Sciatic nerve (tissue), 2 donors: Measurements from ENCODE around the gene GPR87. TPM values are rescaled to one million over a fixed set of nuclear protein-coding genes. Genes with fewer than 3 reads are reported as not detected.

Source experiments
- ATAC-seq: fragments of 200-7000 bp; cut with Tn5 transposase; one replicate; pipeline ENCODE4 v1.9.1; 2020; ENCODE audit warnings: mild to moderate bottlenecking, moderate library complexity
- DNase-seq: peaks from one replicate; pipeline ENCODE4 v3.0.0-alpha.2; 2020; ENCODE audit warnings: low spot score
- intact Hi-C: fragments of 100-400 bp; cut with DNase I; formaldehyde crosslinking; loops from one replicate; pipeline ENCODE4 v1.14.2; 2022
- total RNA-seq: library from RNA; stranded (reverse); fragmentation: NEBNext Ultra II Directional; extraction: Animal tissue kit (Norgen Biotek cat#: 25700); gene quantifications from one replicate; pipeline ENCODE4 v1.2.1, GENCODE V29; 2021
- donor health status: DM: no; HTN: no; CAD: no.
- donor health status: DM: no; HTN: no; CAD: no.

The GPR87 gene
- total RNA-seq, 1 donor from 2014 or later = not detected

GRCh38 chr3:151293127-151293526 lies 23.5 kb downstream of the GPR87 start:
- intact Hi-C loops = no loop called here
- DNase-seq (no peak), ATAC-seq (peak; percentile 30)

GRCh38 chr3:151290673-151291072 lies 25.9 kb downstream of the GPR87 start:
- DNase-seq = no peak
- ATAC-seq = peak; percentile 28
- intact Hi-C loops = no loop called here

- no peak for ATAC-seq
- intact Hi-C loops = loop anchor here (10.0 kb wide), 1 partner anchor 65 kb away; no protein-coding TSS in a partner anchor
- DNase-seq = no peak
These were observed 27.2 kb downstream of the GPR87 start for GRCh38 chr3:151289445-151289844.

- no peak for ATAC-seq
- DNase-seq = no peak
- intact Hi-C loops = loop anchor here (10.0 kb wide), 1 partner anchor 61 kb away; no protein-coding TSS in a partner anchor
These were observed 30.7 kb downstream of the GPR87 start for GRCh38 chr3:151285940-151286339.

GRCh38 chr3:151283907-151284461 lies 32.6 kb downstream of the GPR87 start:
- DNase-seq (no peak), ATAC-seq (peak; percentile 35)
- intact Hi-C loops = loop anchor here (10.0 kb wide), 1 partner anchor 59 kb away; no protein-coding TSS in a partner anchor

- ATAC-seq (no peak), DNase-seq (no peak)
- intact Hi-C loops = loop anchor here (10.0 kb wide), 1 partner anchor 59 kb away; no protein-coding TSS in a partner anchor
These were observed 33.2 kb downstream of the GPR87 start for GRCh38 chr3:151283387-151283786.

- ATAC-seq = peak; percentile 74
- no peak for DNase-seq
- intact Hi-C loops = loop anchor here (10.0 kb wide), 1 partner anchor 58 kb away; no protein-coding TSS in a partner anchor
These were observed 33.7 kb downstream of the GPR87 start for GRCh38 chr3:151282921-151283320.

GRCh38 chr3:151281671-151282324 lies 34.8 kb downstream of the GPR87 start:
- intact Hi-C loops = loop anchor here (10.0 kb wide), 1 partner anchor 57 kb away; no protein-coding TSS in a partner anchor
- DNase-seq = no peak
- ATAC-seq = no peak

GRCh38 chr3:151278230-151278629 lies 38.4 kb downstream of the GPR87 start, which contains the start of gene P2RY14:
Gene P2RY14 (minus strand): TSS chr3:151278542. CDS start chr3:151214316, 64,226 bp downstream.
- intact Hi-C loops = loop anchor here (10.0 kb wide), 1 partner anchor 103 kb away; no protein-coding TSS in a partner anchor
- DNase-seq (no peak), ATAC-seq (peak; percentile 38)

- DNase-seq = no peak
- intact Hi-C loops = loop anchor here (10.0 kb wide), 1 partner anchor 102 kb away; no protein-coding TSS in a partner anchor
- ATAC-seq = peak; percentile 20
These were observed 40.0 kb downstream of the GPR87 start for GRCh38 chr3:151276687-151277042.

GRCh38 chr3:151276038-151276686 lies 40.5 kb downstream of the GPR87 start:
- no peak for DNase-seq
- intact Hi-C loops = loop anchor here (10.0 kb wide), 1 partner anchor 101 kb away; no protein-coding TSS in a partner anchor
- ATAC-seq = peak; percentile 37

- intact Hi-C loops = loop anchor here (10.0 kb wide), 1 partner anchor 100 kb away; no protein-coding TSS in a partner anchor
- DNase-seq = no peak
- ATAC-seq = no peak
These were observed 41.5 kb downstream of the GPR87 start for GRCh38 chr3:151275091-151275490.

- ATAC-seq (no peak), DNase-seq (no peak)
- intact Hi-C loops = loop anchor here (10.0 kb wide), 1 partner anchor 95 kb away; no protein-coding TSS in a partner anchor
These were observed 47.0 kb downstream of the GPR87 start for GRCh38 chr3:151269631-151270030.

- no peak for ATAC-seq
- no peak for DNase-seq
- intact Hi-C loops = no loop called here
These were observed 48.1 kb downstream of the GPR87 start for GRCh38 chr3:151268267-151269235.

GRCh38 chr3:151267066-151267465 lies 49.6 kb downstream of the GPR87 start:
- no peak for DNase-seq
- no peak for ATAC-seq
- intact Hi-C loops = no loop called here

- intact Hi-C loops = no loop called here
- no peak for DNase-seq
- ATAC-seq = peak; percentile 31
These were observed 50.8 kb downstream of the GPR87 start for GRCh38 chr3:151265866-151266265.

- DNase-seq = no peak
- intact Hi-C loops = no loop called here
- no peak for ATAC-seq
These were observed 51.5 kb downstream of the GPR87 start for GRCh38 chr3:151265166-151265565.

- ATAC-seq = peak; percentile 66
- intact Hi-C loops = no loop called here
- DNase-seq = no peak
These were observed 52.0 kb downstream of the GPR87 start for GRCh38 chr3:151264605-151265004.
